ENCODE measurements around the gene PTPN14.

- TF ChIP-seq CTCF (conservative IDR thresholded peaks at IDR 0.05) (no peak), ZFX (IDR thresholded peaks at IDR 0.05) (no peak)
Observed at GRCh38 chr1:214401666-214402065, 149.7 kb downstream of the PTPN14 start.

Data from C4-2B (cell line).